HL-60/S4 treated with phorbol 12-myristate 13-acetate at 8.2 ng/mL for 4 days and 3 days (cell line): Measurements from ENCODE around the gene PTBP1.

ENCODE experiments used
- in situ Hi-C: fragments of 300-500 bp; cut with MboI; formaldehyde crosslinking; loops from 2 replicates; pipeline ENCODE4 v1.15.0; 2022; ENCODE audit warnings: low sequenced_read_pairs

The PTBP1 gene

GRCh38 chr19:796692-797527, at the start of gene PTBP1:
PTBP1 (plus strand) TSS chr19:797452; CDS start chr19:797498, 46 bp downstream.
- in situ Hi-C loops: no loop called here

- in situ Hi-C loops: no loop called here
Measured at GRCh38 chr19:748274-748598, 49.0 kb upstream of the PTBP1 start.

GRCh38 chr19:749811-750210, 47.4 kb upstream of the PTBP1 start:
- in situ Hi-C loops: no loop called here

- in situ Hi-C loops: no loop called here
Measured at GRCh38 chr19:750640-751423, 46.4 kb upstream of the PTBP1 start, which contains the start of gene MISP. MISP (plus strand) TSS chr19:751112; CDS start chr19:756947, 5,835 bp downstream.

GRCh38 chr19:751501-752341, 45.5 kb upstream of the PTBP1 start:
- in situ Hi-C loops: no loop called here

GRCh38 chr19:752652-753517, 44.4 kb upstream of the PTBP1 start:
- in situ Hi-C loops: no loop called here

- in situ Hi-C loops: no loop called here
Measured at GRCh38 chr19:754530-754929, 42.7 kb upstream of the PTBP1 start.

- in situ Hi-C loops: no loop called here
Measured at GRCh38 chr19:755063-755462, 42.2 kb upstream of the PTBP1 start.

GRCh38 chr19:756236-756635, 41.0 kb upstream of the PTBP1 start:
- in situ Hi-C loops: no loop called here

GRCh38 chr19:756821-757688, 40.2 kb upstream of the PTBP1 start:
- in situ Hi-C loops: no loop called here

GRCh38 chr19:757811-758668, 39.2 kb upstream of the PTBP1 start:
- in situ Hi-C loops: no loop called here

GRCh38 chr19:763181-763580, 34.1 kb upstream of the PTBP1 start:
- in situ Hi-C loops: loop anchor here (10.0 kb wide), 1 partner anchor 152 kb away; the partner anchor contains the start of genes KISS1R and R3HDM4

- in situ Hi-C loops: loop anchor here (10.0 kb wide), 1 partner anchor 151 kb away; the partner anchor contains the start of genes KISS1R and R3HDM4
Measured at GRCh38 chr19:763869-764268, 33.4 kb upstream of the PTBP1 start.

- in situ Hi-C loops: loop anchor here (10.0 kb wide), 1 partner anchor 150 kb away; the partner anchor contains the start of genes KISS1R and R3HDM4
Measured at GRCh38 chr19:764301-764700, 33.0 kb upstream of the PTBP1 start.

GRCh38 chr19:765179-765738, 32.0 kb upstream of the PTBP1 start:
- in situ Hi-C loops: loop anchor here (10.0 kb wide), 1 partner anchor 150 kb away; the partner anchor contains the start of genes KISS1R and R3HDM4

- in situ Hi-C loops: loop anchor here (10.0 kb wide), 1 partner anchor 146 kb away; the partner anchor contains the start of genes KISS1R and R3HDM4
Measured at GRCh38 chr19:768424-768823, 28.8 kb upstream of the PTBP1 start.

- in situ Hi-C loops: loop anchor here (10.0 kb wide), 1 partner anchor 145 kb away; the partner anchor contains the start of genes KISS1R and R3HDM4
Measured at GRCh38 chr19:769616-770015, 27.6 kb upstream of the PTBP1 start.
